Measurements from ENCODE around the gene MBD3.

The MBD3 gene

GRCh38 chr19:1585243-1585580 is 7.5 kb downstream of the MBD3 start:
- Histone ChIP-seq H3K9ac (ENCODE audit: low read length in 5 of 5) (no peak overlapping the region), H3K27ac (ENCODE audit: low read depth, low read length) (no peak overlapping the region), H3K9me3 (ENCODE audit: control insufficient read depth in 5 of 5, low read length in 5 of 5) (no peaks in the 10 kb centered on the region), H3K27me3 (ENCODE audit: control insufficient read depth in 5 of 5, insufficient read depth in 4 of 5, low read length in 5 of 5) (no peaks in the 10 kb centered on the region), H3K4me1 (ENCODE audit: control insufficient read depth in 5 of 5, insufficient read depth in 5 of 5, low read length in 5 of 5) (peaks cover 0 to 18% (median 7%) of the 10 kb centered on the region in 5 donors), H3K36me3 (ENCODE audit: control insufficient read depth in 5 of 5, insufficient read depth in 5 of 5, low read length in 5 of 5) (peaks cover 0 to 41% (median 33%) of the 10 kb centered on the region in 5 donors), H3K4me3 (ENCODE audit: low read depth in 1 of 5, low read length in 5 of 5) (no peak overlapping the region)

GRCh38 chr19:1584500-1585242 is 8.0 kb downstream of the MBD3 start:
- H3K27ac ChIP-seq (ENCODE audit: low read depth, low read length), result no peak overlapping the region
- H3K9ac ChIP-seq (ENCODE audit: low read length in 5 of 5), result no peak overlapping the region
- peaks cover 0 to 13% (median 3%) of the 10 kb centered on the region in 5 donors for H3K4me1 ChIP-seq (ENCODE audit: control insufficient read depth in 5 of 5, insufficient read depth in 5 of 5, low read length in 5 of 5)
- no peak overlapping the region for H3K4me3 ChIP-seq (ENCODE audit: low read depth in 1 of 5, low read length in 5 of 5)
- H3K27me3 ChIP-seq (ENCODE audit: control insufficient read depth in 5 of 5, insufficient read depth in 4 of 5, low read length in 5 of 5), result no peaks in the 10 kb centered on the region
- no peaks in the 10 kb centered on the region for H3K9me3 ChIP-seq (ENCODE audit: control insufficient read depth in 5 of 5, low read length in 5 of 5)
- H3K36me3 ChIP-seq (ENCODE audit: control insufficient read depth in 5 of 5, insufficient read depth in 5 of 5, low read length in 5 of 5), result peaks cover 0 to 46% (median 38%) of the 10 kb centered on the region in 5 donors

GRCh38 chr19:1582201-1582600 is 10.5 kb downstream of the MBD3 start:
- H3K27me3 ChIP-seq (ENCODE audit: control insufficient read depth in 5 of 5, insufficient read depth in 4 of 5, low read length in 5 of 5), result no peaks in the 10 kb centered on the region
- H3K36me3 ChIP-seq (ENCODE audit: control insufficient read depth in 5 of 5, insufficient read depth in 5 of 5, low read length in 5 of 5), result peaks cover 0 to 67% (median 54%) of the 10 kb centered on the region in 5 donors
- H3K4me3 ChIP-seq (ENCODE audit: low read depth in 1 of 5, low read length in 5 of 5), result no peak overlapping the region
- no peaks in the 10 kb centered on the region for H3K4me1 ChIP-seq (ENCODE audit: control insufficient read depth in 5 of 5, insufficient read depth in 5 of 5, low read length in 5 of 5)
- no peak overlapping the region for H3K27ac ChIP-seq (ENCODE audit: low read depth, low read length)
- H3K9me3 ChIP-seq (ENCODE audit: control insufficient read depth in 5 of 5, low read length in 5 of 5), result no peaks in the 10 kb centered on the region
- no peak overlapping the region for H3K9ac ChIP-seq (ENCODE audit: low read length in 5 of 5)

GRCh38 chr19:1580957-1581356 is 11.7 kb downstream of the MBD3 start:
- no peak overlapping the region for H3K27ac ChIP-seq (ENCODE audit: low read depth, low read length)
- H3K4me1 ChIP-seq (ENCODE audit: control insufficient read depth in 5 of 5, insufficient read depth in 5 of 5, low read length in 5 of 5), result no peaks in the 10 kb centered on the region
- no peak overlapping the region for H3K9ac ChIP-seq (ENCODE audit: low read length in 5 of 5)
- H3K36me3 ChIP-seq (ENCODE audit: control insufficient read depth in 5 of 5, insufficient read depth in 5 of 5, low read length in 5 of 5), result peaks cover 0 to 79% (median 61%) of the 10 kb centered on the region in 5 donors
- H3K9me3 ChIP-seq (ENCODE audit: control insufficient read depth in 5 of 5, low read length in 5 of 5), result no peaks in the 10 kb centered on the region
- no peaks in the 10 kb centered on the region for H3K27me3 ChIP-seq (ENCODE audit: control insufficient read depth in 5 of 5, insufficient read depth in 4 of 5, low read length in 5 of 5)
- H3K4me3 ChIP-seq (ENCODE audit: low read depth in 1 of 5, low read length in 5 of 5), result no peak overlapping the region

GRCh38 chr19:1580382-1580781 is 12.3 kb downstream of the MBD3 start:
- no peaks in the 10 kb centered on the region for H3K27me3 ChIP-seq (ENCODE audit: control insufficient read depth in 5 of 5, insufficient read depth in 4 of 5, low read length in 5 of 5)
- H3K9ac ChIP-seq (ENCODE audit: low read length in 5 of 5), result no peak overlapping the region
- H3K4me3 ChIP-seq (ENCODE audit: low read depth in 1 of 5, low read length in 5 of 5), result no peak overlapping the region
- no peak overlapping the region for H3K27ac ChIP-seq (ENCODE audit: low read depth, low read length)
- H3K4me1 ChIP-seq (ENCODE audit: control insufficient read depth in 5 of 5, insufficient read depth in 5 of 5, low read length in 5 of 5), result no peaks in the 10 kb centered on the region
- H3K9me3 ChIP-seq (ENCODE audit: control insufficient read depth in 5 of 5, low read length in 5 of 5), result no peaks in the 10 kb centered on the region
- H3K36me3 ChIP-seq (ENCODE audit: control insufficient read depth in 5 of 5, insufficient read depth in 5 of 5, low read length in 5 of 5), result peaks cover 0 to 80% (median 61%) of the 10 kb centered on the region in 5 donors

- no peak overlapping the region for H3K27ac ChIP-seq (ENCODE audit: low read depth, low read length)
- H3K4me3 ChIP-seq (ENCODE audit: low read depth in 1 of 5, low read length in 5 of 5), result no peak overlapping the region
- H3K27me3 ChIP-seq (ENCODE audit: control insufficient read depth in 5 of 5, insufficient read depth in 4 of 5, low read length in 5 of 5), result no peaks in the 10 kb centered on the region
- H3K9ac ChIP-seq (ENCODE audit: low read length in 5 of 5), result no peak overlapping the region
- H3K9me3 ChIP-seq (ENCODE audit: control insufficient read depth in 5 of 5, low read length in 5 of 5), result no peaks in the 10 kb centered on the region
- no peaks in the 10 kb centered on the region for H3K4me1 ChIP-seq (ENCODE audit: control insufficient read depth in 5 of 5, insufficient read depth in 5 of 5, low read length in 5 of 5)
- H3K36me3 ChIP-seq (ENCODE audit: control insufficient read depth in 5 of 5, insufficient read depth in 5 of 5, low read length in 5 of 5), result peaks cover 0 to 73% (median 58%) of the 10 kb centered on the region in 5 donors
Observed at GRCh38 chr19:1579222-1579621, 13.4 kb downstream of the MBD3 start.

GRCh38 chr19:1577929-1578618 is 14.6 kb downstream of the MBD3 start:
- H3K9me3 ChIP-seq (ENCODE audit: control insufficient read depth in 5 of 5, low read length in 5 of 5), result no peaks in the 10 kb centered on the region

GRCh38 chr19:1577090-1577928 is 15.4 kb downstream of the MBD3 start:
- Histone ChIP-seq H3K36me3 (ENCODE audit: control insufficient read depth in 5 of 5, insufficient read depth in 5 of 5, low read length in 5 of 5) (peaks cover 0 to 60% (median 48%) of the 10 kb centered on the region in 5 donors), H3K9ac (ENCODE audit: low read length in 5 of 5) (no peak overlapping the region), H3K4me1 (ENCODE audit: control insufficient read depth in 5 of 5, insufficient read depth in 5 of 5, low read length in 5 of 5) (no peaks in the 10 kb centered on the region), H3K4me3 (ENCODE audit: low read depth in 1 of 5, low read length in 5 of 5) (no peak overlapping the region), H3K27me3 (ENCODE audit: control insufficient read depth in 5 of 5, insufficient read depth in 4 of 5, low read length in 5 of 5) (no peaks in the 10 kb centered on the region), H3K27ac (ENCODE audit: low read depth, low read length) (no peak overlapping the region), H3K9me3 (ENCODE audit: control insufficient read depth in 5 of 5, low read length in 5 of 5) (no peaks in the 10 kb centered on the region)

More at GRCh38 chr19:1577929-1578618, 14.6 kb downstream of the MBD3 start:
- Histone ChIP-seq H3K27ac (ENCODE audit: low read depth, low read length) (no peak overlapping the region), H3K36me3 (ENCODE audit: control insufficient read depth in 5 of 5, insufficient read depth in 5 of 5, low read length in 5 of 5) (peaks cover 0 to 65% (median 53%) of the 10 kb centered on the region in 5 donors), H3K27me3 (ENCODE audit: control insufficient read depth in 5 of 5, insufficient read depth in 4 of 5, low read length in 5 of 5) (no peaks in the 10 kb centered on the region), H3K4me3 (ENCODE audit: low read depth in 1 of 5, low read length in 5 of 5) (no peak overlapping the region), H3K9ac (ENCODE audit: low read length in 5 of 5) (no peak overlapping the region), H3K4me1 (ENCODE audit: control insufficient read depth in 5 of 5, insufficient read depth in 5 of 5, low read length in 5 of 5) (no peaks in the 10 kb centered on the region)

GRCh38 chr19:1576242-1577089 is 16.2 kb downstream of the MBD3 start:
- peaks cover 0 to 52% (median 42%) of the 10 kb centered on the region in 5 donors for H3K36me3 ChIP-seq (ENCODE audit: control insufficient read depth in 5 of 5, insufficient read depth in 5 of 5, low read length in 5 of 5)

More at GRCh38 chr19:1576242-1577089, 16.2 kb downstream of the MBD3 start:
- Histone ChIP-seq H3K9ac (ENCODE audit: low read length in 5 of 5) (no peak overlapping the region), H3K4me3 (ENCODE audit: low read depth in 1 of 5, low read length in 5 of 5) (no peak overlapping the region), H3K27me3 (ENCODE audit: control insufficient read depth in 5 of 5, insufficient read depth in 4 of 5, low read length in 5 of 5) (no peaks in the 10 kb centered on the region), H3K27ac (ENCODE audit: low read depth, low read length) (no peak overlapping the region), H3K4me1 (ENCODE audit: control insufficient read depth in 5 of 5, insufficient read depth in 5 of 5, low read length in 5 of 5) (no peaks in the 10 kb centered on the region), H3K9me3 (ENCODE audit: control insufficient read depth in 5 of 5, low read length in 5 of 5) (no peaks in the 10 kb centered on the region)
